ENCODE measurements around the gene APOC3.
"Not testable (repeated sequence)": the region's sequence is repeated elsewhere in the genome, so short reads cannot be mapped to it uniquely, and the experiment has no call there.

Gene APOC3

DNA sequence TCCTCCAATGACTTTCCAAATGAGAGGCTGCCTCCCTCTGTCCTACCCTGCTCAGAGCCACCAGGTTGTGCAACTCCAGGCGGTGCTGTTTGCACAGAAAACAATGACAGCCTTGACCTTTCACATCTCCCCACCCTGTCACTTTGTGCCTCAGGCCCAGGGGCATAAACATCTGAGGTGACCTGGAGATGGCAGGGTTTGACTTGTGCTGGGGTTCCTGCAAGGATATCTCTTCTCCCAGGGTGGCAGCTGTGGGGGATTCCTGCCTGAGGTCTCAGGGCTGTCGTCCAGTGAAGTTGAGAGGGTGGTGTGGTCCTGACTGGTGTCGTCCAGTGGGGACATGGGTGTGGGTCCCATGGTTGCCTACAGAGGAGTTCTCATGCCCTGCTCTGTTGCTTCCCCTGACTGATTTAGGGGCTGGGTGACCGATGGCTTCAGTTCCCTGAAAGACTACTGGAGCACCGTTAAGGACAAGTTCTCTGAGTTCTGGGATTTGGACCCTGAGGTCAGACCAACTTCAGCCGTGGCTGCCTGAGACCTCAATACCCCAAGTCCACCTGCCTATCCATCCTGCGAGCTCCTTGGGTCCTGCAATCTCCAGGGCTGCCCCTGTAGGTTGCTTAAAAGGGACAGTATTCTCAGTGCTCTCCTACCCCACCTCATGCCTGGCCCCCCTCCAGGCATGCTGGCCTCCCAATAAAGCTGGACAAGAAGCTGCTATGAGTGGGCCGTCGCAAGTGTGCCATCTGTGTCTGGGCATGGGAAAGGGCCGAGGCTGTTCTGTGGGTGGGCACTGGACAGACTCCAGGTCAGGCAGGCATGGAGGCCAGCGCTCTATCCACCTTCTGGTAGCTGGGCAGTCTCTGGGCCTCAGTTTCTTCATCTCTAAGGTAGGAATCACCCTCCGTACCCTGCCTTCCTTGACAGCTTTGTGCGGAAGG lies 2.9 kb downstream of the APOC3 start:
- DNase-seq: no peak

GRCh38 chr11:116833491-116833815 lies 3.7 kb downstream of the APOC3 start:
- no peak for DNase-seq

- no peak for DNase-seq
Measured at GRCh38 chr11:116833816-116834534, 4.3 kb downstream of the APOC3 start.

GRCh38 chr11:116834535-116835041 lies 4.9 kb downstream of the APOC3 start:
- not testable (repeated sequence) for DNase-seq

- no peak for DNase-seq
Measured at GRCh38 chr11:116835042-116835772, 5.5 kb downstream of the APOC3 start.

DNA sequence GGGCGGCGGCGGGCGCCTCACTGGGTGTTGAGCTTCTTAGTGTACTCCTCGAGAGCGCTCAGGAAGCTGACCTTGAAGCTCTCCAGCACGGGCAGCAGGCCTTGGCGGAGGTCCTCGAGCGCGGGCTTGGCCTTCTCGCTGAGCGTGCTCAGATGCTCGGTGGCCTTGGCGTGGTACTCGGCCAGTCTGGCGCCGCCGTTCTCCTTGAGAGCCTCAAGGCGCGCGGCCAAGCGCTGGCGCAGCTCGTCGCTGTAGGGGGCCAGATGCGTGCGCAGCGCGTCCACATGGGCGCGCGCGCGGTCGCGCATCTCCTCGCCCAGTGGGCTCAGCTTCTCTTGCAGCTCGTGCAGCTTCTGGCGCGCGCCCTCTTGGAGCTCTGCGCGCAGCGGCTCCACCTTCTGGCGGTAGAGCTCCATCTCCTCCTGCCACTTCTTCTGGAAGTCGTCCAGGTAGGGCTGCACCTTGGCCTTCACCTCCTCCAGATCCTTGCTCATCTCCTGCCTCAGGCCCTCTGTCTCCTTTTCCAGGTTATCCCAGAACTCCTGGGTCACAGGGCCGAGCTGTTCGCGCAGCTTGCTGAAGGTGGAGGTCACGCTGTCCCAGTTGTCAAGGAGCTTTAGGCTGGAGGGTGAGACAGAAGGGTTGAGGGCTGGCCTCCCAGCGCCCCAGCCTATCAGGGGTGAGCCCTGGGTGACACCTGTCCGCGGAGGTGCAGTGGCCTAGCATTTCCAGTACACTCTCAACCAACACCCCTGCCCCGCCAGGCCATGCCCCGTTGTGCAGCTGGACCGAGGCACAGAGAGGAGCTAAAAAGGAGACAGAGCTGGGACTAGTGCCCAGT lies 6.3 kb downstream of the APOC3 start:
- peak; percentile 66 for DNase-seq

- DNase-seq: no peak
Measured at GRCh38 chr11:116836632-116836991, 6.9 kb downstream of the APOC3 start.

- no peak for DNase-seq
Measured at GRCh38 chr11:116837231-116838091, 7.8 kb downstream of the APOC3 start, which contains the start of gene APOA1. Gene APOA1 (minus strand): TSS chr11:116837622. CDS start chr11:116837387, 235 bp downstream.

GRCh38 chr11:116838321-116839084 lies 8.8 kb downstream of the APOC3 start:
- DNase-seq: no peak

- DNase-seq: no peak
Measured at GRCh38 chr11:116840224-116840745, 10.6 kb downstream of the APOC3 start.

- DNase-seq: no peak
Measured at GRCh38 chr11:116840746-116841296, 11.1 kb downstream of the APOC3 start.

GRCh38 chr11:116842117-116842516 lies 12.4 kb downstream of the APOC3 start:
- DNase-seq: no peak

GRCh38 chr11:116842909-116843308 lies 13.2 kb downstream of the APOC3 start:
- DNase-seq: no peak

DNA sequence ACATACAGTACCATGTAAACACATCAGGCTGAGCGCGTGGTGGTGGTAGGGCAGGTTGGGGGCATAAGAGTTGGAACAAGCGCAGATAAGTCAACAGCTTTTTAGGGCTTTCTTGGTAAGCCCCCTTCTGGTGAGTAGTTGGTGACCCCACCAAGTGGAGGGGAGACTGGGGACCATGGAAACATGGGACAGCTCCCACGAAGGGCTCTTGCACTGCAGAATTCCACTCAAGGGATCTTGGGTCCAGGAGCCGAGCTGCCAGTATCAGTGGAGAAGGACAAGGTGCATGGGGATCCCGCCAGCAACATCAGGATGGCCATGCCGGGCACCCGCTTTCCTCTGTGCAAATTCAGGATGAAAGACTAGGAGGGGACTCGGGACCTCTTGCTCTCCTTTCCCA lies 14.0 kb downstream of the APOC3 start:
- DNase-seq: no peak

GRCh38 chr11:116844722-116845121 lies 15.0 kb downstream of the APOC3 start:
- no peak for DNase-seq

GRCh38 chr11:116847612-116848011 lies 17.9 kb downstream of the APOC3 start:
- DNase-seq: no peak

DNA sequence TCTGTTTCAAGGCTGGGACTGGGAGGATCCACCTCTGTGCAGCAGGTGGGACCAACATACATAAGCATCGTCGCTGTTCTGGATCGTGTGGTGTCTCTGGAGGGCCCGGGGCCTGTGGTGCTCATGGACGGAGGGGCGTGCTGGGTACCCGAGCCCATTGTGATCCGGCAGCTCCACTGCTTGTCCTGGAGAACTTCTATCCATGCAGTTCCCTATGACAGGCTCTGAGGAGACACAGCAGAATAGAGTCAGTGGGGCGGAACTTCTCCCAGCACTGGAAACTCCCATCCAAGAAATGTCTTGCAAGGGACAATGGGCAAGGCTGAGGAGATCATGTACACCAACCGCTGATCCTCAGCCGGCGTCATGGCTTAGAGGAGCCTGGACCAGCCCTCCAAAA lies 19.4 kb downstream of the APOC3 start:
- no peak for DNase-seq

- no peak for DNase-seq
Measured at GRCh38 chr11:116849486-116849885, 19.8 kb downstream of the APOC3 start.

- peak; percentile 48 for DNase-seq
Measured at GRCh38 chr11:116851626-116852025, 21.9 kb downstream of the APOC3 start.
